A673 (cell line): ENCODE measurements around the gene HSD17B8. TPM values are rescaled to one million over a fixed set of nuclear protein-coding genes. Genes with fewer than 3 reads are reported as not detected.

Experiments
- BruUV-seq: library from RNA; stranded (reverse); fragments of 400-500 nt; replicated peaks from 2 replicates; lab custom pipeline; 2021; lab: Mats Ljungman, UMichigan
- CTCF ChIA-PET: fragments of 300-600 bp; sonication (Branson Sonifier 250); formaldehyde crosslinking; loops from one replicate; lab custom pipeline; 2022; ENCODE audit warnings: antibody characterized with exemption; lab: Charles Lee
- POLR2A ChIA-PET: fragments of 300-600 bp; sonication (Branson Sonifier 250); formaldehyde crosslinking; loops from one replicate; lab custom pipeline; 2022; ENCODE audit warnings: antibody characterized with exemption; ENCODE audit not compliant: low non-redundant PET; lab: Charles Lee
- DNase-seq: peaks from one replicate; pipeline ENCODE4 v3.0.0-alpha.2; 2015; ENCODE audit warnings: low spot score
- H3K27ac ChIP-seq: fragments of 200-600 bp; sonication (generic); 2 replicates; pipeline ENCODE4 v1.5.1; 2016; ENCODE audit warnings: mixed run types, low read depth, mild to moderate bottlenecking, mixed read lengths, antibody characterized with exemption, low read length; ENCODE audit not compliant: poor library complexity, severe bottlenecking
- H3K27me3 ChIP-seq: fragments of 200-600 bp; sonication (generic); replicated peaks from 2 replicates; pipeline ENCODE4 v1.6.1; 2017; ENCODE audit warnings: mixed run types, low read depth, mild to moderate bottlenecking, mixed read lengths, antibody characterized with exemption, low read length; ENCODE audit not compliant: insufficient read depth, poor library complexity
- H3K36me3 ChIP-seq: fragments of 200-600 bp; sonication (generic); 2 replicates; pipeline ENCODE4 v1.6.1; 2016; ENCODE audit warnings: mixed run types, mild to moderate bottlenecking, mixed read lengths, antibody characterized with exemption, low read length; ENCODE audit not compliant: insufficient read depth, poor library complexity, severe bottlenecking
- H3K4me1 ChIP-seq: fragments of 200-600 bp; sonication (generic); 2 replicates; pipeline ENCODE4 v1.6.1; 2017; ENCODE audit warnings: mixed run types, mild to moderate bottlenecking, mixed read lengths, antibody characterized with exemption, low read length; ENCODE audit not compliant: insufficient read depth, poor library complexity, severe bottlenecking
- H3K4me3 ChIP-seq: fragments of 200-600 bp; sonication (generic); 2 replicates; pipeline ENCODE4 v1.5.1; 2016; ENCODE audit warnings: low read depth, mixed run types, mild to moderate bottlenecking, mixed read lengths, low read length; ENCODE audit not compliant: poor library complexity, severe bottlenecking
- H3K9me3 ChIP-seq: fragments of 200-600 bp; sonication (generic); 2 replicates; pipeline ENCODE4 v1.6.1; 2016; ENCODE audit warnings: mixed run types, low read depth, mild to moderate bottlenecking, mixed read lengths, antibody characterized with exemption, low read length; ENCODE audit not compliant: poor library complexity, severe bottlenecking
- EZH2 ChIP-seq: fragments of 200-600 bp; sonication (generic); IDR thresholded peaks from 2 replicates; pipeline ENCODE4 v1.6.1; 2017; ENCODE audit warnings: borderline replicate concordance, low read depth, mild to moderate bottlenecking, mixed read lengths, antibody characterized with exemption, low read length; ENCODE audit not compliant: poor library complexity, severe bottlenecking
- intact Hi-C: fragments of 100-400 bp; cut with micrococcal nuclease; formaldehyde crosslinking; loops from one replicate; pipeline ENCODE4 v1.10.0; 2022; ENCODE audit not compliant: unreplicated experiment
- total RNA-seq: library from RNA; stranded (reverse); gene quantifications from 2 replicates; pipeline ENCODE4 v1.2.3, GENCODE V29; 2021
- TF ChIP-seq, protein P1 (sequence below): fragments of 300-800, 200-600 bp; sonication (generic); conservative IDR thresholded peaks from 2 replicates; pipeline ENCODE4 v1.5.1; 2017; ENCODE audit warnings: low read depth, mild to moderate bottlenecking, antibody characterized with exemption, low read length, moderate library complexity, mixed read lengths

The HSD17B8 gene
- total RNA-seq, 1 experiment from 2014 or later, result 5.9 TPM

DNA sequence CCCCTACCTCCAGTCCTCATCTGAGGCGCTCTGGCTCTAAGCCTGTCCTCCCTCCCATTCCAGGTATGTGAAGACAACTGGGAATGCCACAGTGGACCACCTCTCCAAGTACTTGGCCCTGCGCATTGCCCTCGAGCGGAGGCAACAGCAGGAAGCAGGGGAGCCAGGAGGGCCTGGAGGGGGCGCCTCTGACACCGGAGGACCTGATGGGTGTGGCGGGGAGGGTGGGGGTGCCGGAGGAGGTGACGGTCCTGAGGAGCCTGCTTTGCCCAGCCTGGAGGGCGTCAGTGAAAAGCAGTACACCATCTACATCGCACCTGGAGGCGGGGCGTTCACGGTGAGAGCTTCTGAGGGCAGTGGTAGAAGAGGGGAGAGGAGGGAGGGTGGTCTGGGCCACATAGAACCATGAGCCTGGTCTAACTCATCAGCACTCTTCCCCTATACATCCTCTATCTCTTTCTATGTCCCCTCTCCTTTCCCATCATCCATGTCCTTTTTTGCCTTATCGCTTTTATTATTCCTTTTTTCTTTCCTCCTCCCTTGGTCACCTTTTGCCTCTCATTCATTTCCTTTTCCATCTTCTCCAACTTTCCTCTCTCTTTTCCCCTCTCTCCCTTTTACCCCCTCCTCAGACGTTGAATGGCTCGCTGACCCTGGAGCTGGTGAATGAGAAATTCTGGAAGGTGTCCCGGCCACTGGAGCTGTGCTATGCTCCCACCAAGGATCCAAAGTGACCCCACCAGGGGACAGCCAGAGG is 7.4 kb downstream of the HSD17B8 start:
- Histone ChIP-seq H3K4me3 (no peak overlapping the region), H3K27ac (no peak overlapping the region), H3K27me3 (no peaks in the 10 kb centered on the region), H3K9me3 (no peaks in the 10 kb centered on the region), H3K4me1 (peaks cover 13% of the 10 kb centered on the region), H3K36me3 (peaks cover 11% of the 10 kb centered on the region)
- TF ChIP-seq, protein P1, sequence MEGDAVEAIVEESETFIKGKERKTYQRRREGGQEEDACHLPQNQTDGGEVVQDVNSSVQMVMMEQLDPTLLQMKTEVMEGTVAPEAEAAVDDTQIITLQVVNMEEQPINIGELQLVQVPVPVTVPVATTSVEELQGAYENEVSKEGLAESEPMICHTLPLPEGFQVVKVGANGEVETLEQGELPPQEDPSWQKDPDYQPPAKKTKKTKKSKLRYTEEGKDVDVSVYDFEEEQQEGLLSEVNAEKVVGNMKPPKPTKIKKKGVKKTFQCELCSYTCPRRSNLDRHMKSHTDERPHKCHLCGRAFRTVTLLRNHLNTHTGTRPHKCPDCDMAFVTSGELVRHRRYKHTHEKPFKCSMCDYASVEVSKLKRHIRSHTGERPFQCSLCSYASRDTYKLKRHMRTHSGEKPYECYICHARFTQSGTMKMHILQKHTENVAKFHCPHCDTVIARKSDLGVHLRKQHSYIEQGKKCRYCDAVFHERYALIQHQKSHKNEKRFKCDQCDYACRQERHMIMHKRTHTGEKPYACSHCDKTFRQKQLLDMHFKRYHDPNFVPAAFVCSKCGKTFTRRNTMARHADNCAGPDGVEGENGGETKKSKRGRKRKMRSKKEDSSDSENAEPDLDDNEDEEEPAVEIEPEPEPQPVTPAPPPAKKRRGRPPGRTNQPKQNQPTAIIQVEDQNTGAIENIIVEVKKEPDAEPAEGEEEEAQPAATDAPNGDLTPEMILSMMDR, result no peak
- no peak for TF ChIP-seq EZH2
- ChIA-PET POLR2A (no interaction called here), CTCF (no interaction called here)
- intact Hi-C loops, result no loop called here
- DNase-seq, result no peak
- no TSS peak for BruUV-seq

DNA sequence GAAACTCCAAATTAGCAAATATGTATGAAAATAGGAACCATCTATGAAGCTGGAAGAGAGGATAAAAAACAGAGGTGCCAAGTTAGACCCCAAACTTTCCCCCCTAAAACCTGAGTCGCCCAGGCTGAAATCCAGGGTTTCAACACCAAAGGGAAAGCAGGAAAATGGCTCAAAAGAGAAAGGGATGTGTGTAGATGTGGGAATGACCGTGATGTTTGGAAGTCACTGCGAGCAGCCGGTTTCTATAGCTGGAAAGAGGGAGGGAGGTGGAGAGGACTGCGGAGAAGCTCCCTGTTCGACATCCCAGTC is 8.4 kb downstream of the HSD17B8 start:
- intact Hi-C loops, result no loop called here
- Histone ChIP-seq H3K27ac (peak overlapping the region; percentile 50), H3K36me3 (peaks cover 11% of the 10 kb centered on the region), H3K27me3 (no peaks in the 10 kb centered on the region), H3K4me1 (peaks cover 9% of the 10 kb centered on the region), H3K9me3 (no peaks in the 10 kb centered on the region), H3K4me3 (peak overlapping the region; percentile 53)
- TF ChIP-seq EZH2, result no peak
- TF ChIP-seq, protein P1, result no peak
- no peak for DNase-seq
- no TSS peak for BruUV-seq
- ChIA-PET POLR2A (no interaction called here), CTCF (interaction anchor here (1.1 kb wide), 1 partner anchor 35 kb away, joined by 4 read pairs; no protein-coding TSS in a partner anchor)

- TF ChIP-seq, protein P1, result no peak
- no peak for TF ChIP-seq EZH2
- BruUV-seq, result no TSS peak
- Histone ChIP-seq H3K36me3 (peaks cover 11% of the 10 kb centered on the region), H3K27me3 (no peaks in the 10 kb centered on the region), H3K9me3 (no peaks in the 10 kb centered on the region), H3K27ac (peak overlapping the region; percentile 50), H3K4me1 (peaks cover 9% of the 10 kb centered on the region), H3K4me3 (peak overlapping the region; percentile 53)
- intact Hi-C loops, result no loop called here
- ChIA-PET POLR2A (no interaction called here), CTCF (interaction anchor here (1.1 kb wide), 1 partner anchor 35 kb away, joined by 4 read pairs; no protein-coding TSS in a partner anchor)
- DNase-seq, result no peak
These were observed 8.9 kb downstream of the HSD17B8 start for GRCh38 chr6:33213166-33213988.
